ENCODE results near the gene YTHDF2. TPM values are rescaled to one million over a fixed set of nuclear protein-coding genes. Genes with fewer than 3 reads are reported as not detected.
"Not testable (repeated sequence)": the region's sequence is repeated elsewhere in the genome, so short reads cannot be mapped to it uniquely, and the experiment has no call there.

YTHDF2 gene
- total RNA-seq, 1 experiment from 2014 or later = 116 TPM

DNA sequence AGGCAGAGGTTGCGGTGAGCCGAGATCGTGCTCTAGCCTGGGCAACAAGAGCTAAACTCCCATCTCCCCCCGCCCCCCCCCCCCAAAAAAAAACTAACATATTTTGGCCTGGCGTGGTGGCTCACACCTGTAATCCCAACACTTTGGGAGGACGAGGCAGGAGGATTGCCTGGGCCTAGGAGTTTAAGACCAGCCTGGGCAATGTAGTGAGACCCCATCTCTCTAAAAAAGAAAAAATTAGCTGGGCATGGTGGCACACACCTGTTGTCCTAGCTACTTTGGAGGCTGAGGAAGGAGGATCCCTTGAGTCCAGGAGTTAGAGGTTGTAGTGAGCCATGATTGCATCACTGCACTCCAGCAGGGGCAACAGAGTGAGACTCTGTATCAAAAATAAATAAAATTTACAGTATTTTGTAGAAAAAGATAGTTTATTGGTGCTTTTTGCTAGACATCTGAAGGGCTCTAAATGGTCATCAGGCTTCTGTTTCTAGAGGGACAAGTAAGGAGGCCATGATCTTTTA lies 9.0 kb downstream of the YTHDF2 start:
- Histone ChIP-seq H3K36me3 (peaks cover 91% of the 10 kb centered on the region), H3K4me3 (no peak overlapping the region), H3K9me3 (replicated peaks) (no peaks in the 10 kb centered on the region), H3K4me1 (no peaks in the 10 kb centered on the region; the same call in 1 of the 2 replicates), H3K27ac (no peak overlapping the region), H3K27me3 (no peaks in the 10 kb centered on the region)
- no peak for DNase-seq

- H3K4me3 ChIP-seq = no peak overlapping the region
- no peaks in the 10 kb centered on the region for H3K27me3 ChIP-seq
- no peak overlapping the region for H3K27ac ChIP-seq
- H3K4me1 ChIP-seq = no peaks in the 10 kb centered on the region; the same call in 1 of the 2 replicates
- peaks cover 75% of the 10 kb centered on the region for H3K36me3 ChIP-seq
- no peaks in the 10 kb centered on the region for H3K9me3 ChIP-seq (replicated peaks)
- no peak for DNase-seq
These were observed 13.6 kb downstream of the YTHDF2 start for GRCh38 chr1:28750330-28750729.

- DNase-seq; H3K4me3 ChIP-seq; H3K9me3 ChIP-seq (replicated peaks); H3K27me3 ChIP-seq; H3K27ac ChIP-seq; H3K4me1 ChIP-seq: not testable (repeated sequence)
- peaks cover 73% of the 10 kb centered on the region for H3K36me3 ChIP-seq
These were observed 14.1 kb downstream of the YTHDF2 start for GRCh38 chr1:28750771-28751294.

GRCh38 chr1:28751315-28752060 lies 14.7 kb downstream of the YTHDF2 start:
- no peaks in the 10 kb centered on the region for H3K27me3 ChIP-seq
- H3K4me3 ChIP-seq = no peak overlapping the region
- peaks cover 66% of the 10 kb centered on the region for H3K36me3 ChIP-seq
- H3K27ac ChIP-seq = no peak overlapping the region
- no peaks in the 10 kb centered on the region; the same call in 1 of the 2 replicates for H3K4me1 ChIP-seq
- no peaks in the 10 kb centered on the region for H3K9me3 ChIP-seq (replicated peaks)
- no peak for DNase-seq

- Histone ChIP-seq H3K36me3 (peaks cover 69% of the 10 kb centered on the region), H3K4me1 (no peaks in the 10 kb centered on the region), H3K9me3 (replicated peaks) (no peaks in the 10 kb centered on the region), H3K27me3 (no peaks in the 10 kb centered on the region), H3K27ac (no peak overlapping the region), H3K4me3 (no peak overlapping the region)
- no peak for DNase-seq
These were observed 19.0 kb downstream of the YTHDF2 start for GRCh38 chr1:28755701-28756100.

DNA sequence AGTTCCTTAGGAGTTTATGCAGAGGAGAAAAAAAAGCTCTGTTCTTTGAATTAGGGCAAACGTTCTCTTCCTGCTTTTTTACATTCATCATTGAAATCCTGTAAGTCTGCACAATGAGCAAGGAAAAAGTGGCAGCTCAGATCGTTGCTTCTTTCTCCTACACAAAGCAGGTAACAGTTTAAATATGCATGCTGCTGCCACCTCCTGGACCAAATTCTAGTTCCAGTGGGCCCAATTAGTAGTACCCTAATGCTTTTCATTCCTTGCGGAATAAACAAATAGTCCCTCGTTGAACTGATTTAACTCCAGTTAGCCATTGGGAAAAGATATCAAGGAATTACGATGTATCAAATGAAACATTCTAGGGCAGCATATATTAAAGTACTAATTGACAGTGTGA lies 20.1 kb downstream of the YTHDF2 start:
- Histone ChIP-seq H3K4me1 (no peaks in the 10 kb centered on the region), H3K27ac (no peak overlapping the region), H3K27me3 (no peaks in the 10 kb centered on the region), H3K36me3 (peaks cover 70% of the 10 kb centered on the region), H3K9me3 (replicated peaks) (no peaks in the 10 kb centered on the region), H3K4me3 (no peak overlapping the region)
- no peak for DNase-seq

DNA sequence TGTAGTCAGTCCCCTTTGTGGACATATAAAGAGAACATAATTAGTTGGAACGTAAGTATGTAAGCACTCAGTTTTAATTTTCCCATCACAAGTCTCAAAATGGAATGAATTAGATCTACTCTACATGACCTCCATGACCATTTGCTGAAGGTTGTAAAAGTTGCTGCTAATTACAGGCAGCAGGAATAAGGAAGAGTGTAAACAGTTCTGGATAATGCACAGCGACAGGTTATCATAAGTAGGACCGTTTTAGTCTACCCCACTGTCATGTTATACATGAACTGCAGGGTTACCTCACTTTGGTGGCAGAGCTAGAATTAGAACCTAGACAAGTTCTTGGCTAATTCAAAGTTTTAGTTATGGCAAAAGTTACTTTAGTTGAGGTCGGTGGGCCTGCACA lies 21.7 kb downstream of the YTHDF2 start:
- Histone ChIP-seq H3K27ac (no peak overlapping the region), H3K4me1 (no peaks in the 10 kb centered on the region), H3K27me3 (no peaks in the 10 kb centered on the region), H3K4me3 (no peak overlapping the region), H3K36me3 (peaks cover 64% of the 10 kb centered on the region), H3K9me3 (replicated peaks) (no peaks in the 10 kb centered on the region)
- no peak for DNase-seq

DNA sequence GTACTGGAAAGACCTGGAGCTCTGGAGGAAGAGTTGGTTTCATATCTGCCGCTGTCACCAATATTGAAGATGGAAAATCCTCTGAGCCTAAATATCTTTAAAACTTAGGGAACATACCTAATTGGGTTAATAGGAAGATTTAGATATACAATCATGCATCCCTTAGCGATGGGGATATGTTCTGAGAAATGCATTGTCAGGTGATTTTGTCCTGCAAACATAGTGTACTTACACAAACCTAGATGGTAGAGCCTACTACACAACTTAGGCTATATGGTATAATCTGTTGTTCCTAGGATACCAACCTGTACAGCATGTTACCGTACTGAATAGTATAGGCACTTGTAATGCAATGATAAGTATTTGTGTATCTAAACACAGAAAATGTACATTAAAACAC lies 22.5 kb downstream of the YTHDF2 start:
- no peak for DNase-seq
- H3K4me1 ChIP-seq = no peaks in the 10 kb centered on the region

GRCh38 chr1:28761189-28761588 lies 24.4 kb downstream of the YTHDF2 start:
- no peak for DNase-seq
- no peak overlapping the region for H3K27ac ChIP-seq
- no peaks in the 10 kb centered on the region for H3K4me1 ChIP-seq
- H3K27me3 ChIP-seq = no peaks in the 10 kb centered on the region
- H3K36me3 ChIP-seq = peaks cover 73% of the 10 kb centered on the region
- H3K9me3 ChIP-seq (replicated peaks) = no peaks in the 10 kb centered on the region
- H3K4me3 ChIP-seq = no peak overlapping the region

More for the DNA sequence above, 22.5 kb downstream of the YTHDF2 start:
- H3K27ac ChIP-seq = no peak overlapping the region
- no peaks in the 10 kb centered on the region for H3K27me3 ChIP-seq
- H3K9me3 ChIP-seq (replicated peaks) = no peaks in the 10 kb centered on the region
- no peak overlapping the region for H3K4me3 ChIP-seq
- peaks cover 62% of the 10 kb centered on the region for H3K36me3 ChIP-seq

- H3K9me3 ChIP-seq (replicated peaks) = no peaks in the 10 kb centered on the region; the same call in 1 of the 2 replicates
- H3K27ac ChIP-seq = no peak overlapping the region
- H3K27me3 ChIP-seq = no peaks in the 10 kb centered on the region
- no peaks in the 10 kb centered on the region; the same call in 1 of the 2 replicates for H3K4me1 ChIP-seq
- no peak for DNase-seq
- peaks cover 73% of the 10 kb centered on the region for H3K36me3 ChIP-seq
- no peak overlapping the region for H3K4me3 ChIP-seq
These were observed 29.9 kb downstream of the YTHDF2 start for GRCh38 chr1:28766532-28767183.

DNA sequence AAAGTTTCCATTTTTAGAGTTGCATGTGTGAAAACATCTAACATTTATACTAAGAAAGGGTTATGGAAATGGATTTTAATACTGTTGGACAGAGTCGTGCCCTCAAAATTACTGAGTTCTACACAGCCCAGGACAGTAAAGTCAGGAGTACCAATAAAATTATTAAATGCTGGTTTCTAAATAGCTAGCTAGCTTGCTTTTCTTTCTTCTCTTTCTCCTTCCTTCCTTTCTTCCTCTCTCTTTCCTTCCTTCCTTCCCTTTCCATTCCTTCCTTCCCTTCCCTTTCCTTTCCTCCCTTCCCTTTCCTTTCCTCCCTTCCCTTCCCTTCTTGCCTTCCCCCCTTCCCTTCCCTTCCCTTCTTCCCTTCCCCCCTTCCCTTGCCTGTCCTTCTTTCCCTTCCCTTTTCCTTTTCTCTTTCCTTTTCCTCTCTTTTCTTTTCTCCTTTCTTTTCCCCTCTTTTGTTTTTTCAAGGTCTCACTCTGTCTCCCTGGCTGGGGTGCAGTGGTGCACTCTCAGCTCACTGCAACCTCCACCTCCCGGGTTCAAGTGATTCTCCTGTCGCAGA lies 33.9 kb downstream of the YTHDF2 start:
- no peak overlapping the region for H3K4me3 ChIP-seq
- H3K27me3 ChIP-seq = no peaks in the 10 kb centered on the region
- no peaks in the 10 kb centered on the region; the same call in 1 of the 2 replicates for H3K4me1 ChIP-seq
- H3K9me3 ChIP-seq (replicated peaks) = no peaks in the 10 kb centered on the region; the same call in 1 of the 2 replicates
- H3K36me3 ChIP-seq = peaks cover 80% of the 10 kb centered on the region
- no peak overlapping the region for H3K27ac ChIP-seq
- no peak for DNase-seq

GRCh38 chr1:28771921-28772320 lies 35.2 kb downstream of the YTHDF2 start:
- H3K4me1 ChIP-seq; H3K27me3 ChIP-seq; H3K9me3 ChIP-seq (replicated peaks); DNase-seq; H3K27ac ChIP-seq; H3K4me3 ChIP-seq: not testable (repeated sequence)
- H3K36me3 ChIP-seq = peaks cover 73% of the 10 kb centered on the region

GRCh38 chr1:28773105-28773504 lies 36.4 kb downstream of the YTHDF2 start:
- H3K4me1 ChIP-seq = no peaks in the 10 kb centered on the region; the same call in 1 of the 2 replicates
- H3K4me3 ChIP-seq = no peak overlapping the region
- no peak for DNase-seq
- peaks cover 61% of the 10 kb centered on the region for H3K36me3 ChIP-seq
- no peak overlapping the region for H3K27ac ChIP-seq
- no peaks in the 10 kb centered on the region for H3K27me3 ChIP-seq
- no peaks in the 10 kb centered on the region; the same call in 1 of the 2 replicates for H3K9me3 ChIP-seq (replicated peaks)

- H3K4me1 ChIP-seq = 0 out of 2 replicates have a peak, but pooled peaks cover 3% of the 10 kb centered on the region
- H3K27me3 ChIP-seq = no peaks in the 10 kb centered on the region
- no peaks in the 10 kb centered on the region for H3K9me3 ChIP-seq (replicated peaks)
- no peak overlapping the region for H3K4me3 ChIP-seq
- peaks cover 42% of the 10 kb centered on the region for H3K36me3 ChIP-seq
- DNase-seq = no peak
- H3K27ac ChIP-seq = no peak overlapping the region
These were observed 38.6 kb downstream of the YTHDF2 start for GRCh38 chr1:28775121-28775942.
